AG04450 (cell line): ENCODE measurements around the gene OR8D1. TPM values are rescaled to one million over a fixed set of nuclear protein-coding genes. Genes with fewer than 3 reads are reported as not detected.

ENCODE experiments used
- CTCF ChIA-PET: fragments of 300-600, 350-600 bp; formaldehyde crosslinking; extraction: SDS; loops from one replicate; lab custom pipeline; 2022; ENCODE audit warnings: antibody characterized with exemption, inconsistent platforms; lab: Charles Lee
- POLR2A ChIA-PET: fragments of 350-600 bp; formaldehyde crosslinking; extraction: SDS; loops from one replicate; lab custom pipeline; 2021; ENCODE audit warnings: antibody characterized with exemption, inconsistent platforms; lab: Yijun Ruan, JAX
- DNase-seq: peaks from one replicate; pipeline ENCODE4 v3.0.0-alpha.2; 2011; ENCODE audit warnings: low read depth, low spot score
- H3K27ac ChIP-seq: one replicate; pipeline ENCODE4 v1.5.1; 2012; ENCODE audit warnings: low read depth, low read length, control low read depth
- H3K27me3 ChIP-seq: one replicate; pipeline ENCODE4 v1.6.0; 2012; ENCODE audit warnings: low read length; ENCODE audit not compliant: control insufficient read depth, insufficient read depth
- H3K4me3 ChIP-seq: 2 replicates; pipeline ENCODE4 v1.5.1; 2011; ENCODE audit warnings: mild to moderate bottlenecking, low read depth, low read length, control low read depth
- H3K9me3 ChIP-seq: 2 replicates; pipeline ENCODE4 v1.5.1; 2012; ENCODE audit warnings: low read length; ENCODE audit not compliant: control insufficient read depth, insufficient read depth
- polyA plus RNA-seq: library from polyadenylated mRNA; depleted of rRNA; stranded (reverse); fragments of >200 nt; gene quantifications from 2 replicates; pipeline ENCODE4 v1.2.3, GENCODE V29; 2011; rRNA removed
- TF ChIP-seq, protein P1 (sequence below): IDR thresholded peaks from 2 replicates; pipeline ENCODE4 v1.5.1; 2011; ENCODE audit warnings: low read depth, low read length, control low read depth, inconsistent platforms

OR8D1 gene
- polyA plus RNA-seq, 1 experiment, result not detected

DNA sequence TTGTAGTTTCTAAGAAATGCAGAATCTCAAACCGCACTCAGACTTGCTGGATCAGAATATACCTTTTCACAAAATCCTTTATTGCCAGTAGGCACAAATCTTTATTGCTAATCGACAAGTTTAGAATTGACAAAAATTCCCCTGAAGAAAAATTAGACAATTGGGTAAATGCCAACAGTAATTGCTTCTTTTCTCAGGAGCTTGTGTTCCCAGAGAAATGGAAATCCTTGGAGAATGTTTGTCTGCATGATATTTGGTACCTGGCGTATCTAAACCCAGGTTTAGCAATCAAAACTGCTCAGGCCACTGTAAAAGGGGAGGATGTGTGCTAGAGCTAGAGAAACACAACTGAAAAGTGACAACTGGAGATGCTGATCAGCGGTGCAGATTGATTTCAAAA lies 57.7 kb downstream of the OR8D1 start, which contains the start of gene OR8G5:
TSS of gene OR8G5 (plus strand) at position 301 of the 400 bp plus-strand sequence. CDS start 8,556 bp downstream, outside the sequence.
- Histone ChIP-seq H3K4me3 (no peak within 1 kb of the TSS), H3K9me3 (no peaks in the 10 kb centered on the region), H3K27ac (no peak within 1 kb of the TSS), H3K27me3 (no peaks in the 10 kb centered on the region)
- DNase-seq, result no peak
- CTCF ChIA-PET, result no interaction called here
- POLR2A ChIA-PET, result no interaction called here
- TF ChIP-seq, protein P1, sequence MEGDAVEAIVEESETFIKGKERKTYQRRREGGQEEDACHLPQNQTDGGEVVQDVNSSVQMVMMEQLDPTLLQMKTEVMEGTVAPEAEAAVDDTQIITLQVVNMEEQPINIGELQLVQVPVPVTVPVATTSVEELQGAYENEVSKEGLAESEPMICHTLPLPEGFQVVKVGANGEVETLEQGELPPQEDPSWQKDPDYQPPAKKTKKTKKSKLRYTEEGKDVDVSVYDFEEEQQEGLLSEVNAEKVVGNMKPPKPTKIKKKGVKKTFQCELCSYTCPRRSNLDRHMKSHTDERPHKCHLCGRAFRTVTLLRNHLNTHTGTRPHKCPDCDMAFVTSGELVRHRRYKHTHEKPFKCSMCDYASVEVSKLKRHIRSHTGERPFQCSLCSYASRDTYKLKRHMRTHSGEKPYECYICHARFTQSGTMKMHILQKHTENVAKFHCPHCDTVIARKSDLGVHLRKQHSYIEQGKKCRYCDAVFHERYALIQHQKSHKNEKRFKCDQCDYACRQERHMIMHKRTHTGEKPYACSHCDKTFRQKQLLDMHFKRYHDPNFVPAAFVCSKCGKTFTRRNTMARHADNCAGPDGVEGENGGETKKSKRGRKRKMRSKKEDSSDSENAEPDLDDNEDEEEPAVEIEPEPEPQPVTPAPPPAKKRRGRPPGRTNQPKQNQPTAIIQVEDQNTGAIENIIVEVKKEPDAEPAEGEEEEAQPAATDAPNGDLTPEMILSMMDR, result no peak

Other genes starting within 250 kb of the OR8D1 start
- 26.9 and 27.9 TPM in 2 replicates for gene VWA5A, start 198.5 kb downstream of the OR8D1 start, polyA plus RNA-seq
- not detected in 2 replicates for gene OR10D3, start 130.6 kb downstream of the OR8D1 start, polyA plus RNA-seq
- not detected in 2 replicates for gene OR8G1, start 72.9 kb downstream of the OR8D1 start, polyA plus RNA-seq
- gene OR8G5, start 57.6 kb downstream of the OR8D1 start, polyA plus RNA-seq, result not detected in 2 replicates
- not detected in 2 replicates for gene OR8D2, start 6.2 kb upstream of the OR8D1 start, polyA plus RNA-seq
- gene OR8B2, start 70.5 kb upstream of the OR8D1 start, polyA plus RNA-seq, result not detected in 2 replicates
- gene OR8B3, start 85.1 kb upstream of the OR8D1 start, polyA plus RNA-seq, result not detected in 2 replicates
- not detected in 2 replicates for gene OR8B4, start 110.9 kb upstream of the OR8D1 start, polyA plus RNA-seq
- not detected in 2 replicates for gene OR8B8, start 131.7 kb upstream of the OR8D1 start, polyA plus RNA-seq
- gene OR8B12, start 229.7 kb upstream of the OR8D1 start, polyA plus RNA-seq, result not detected in 2 replicates